Stimulated activated CD8-positive, alpha-beta memory T cell treated with anti-CD3 and anti-CD28 coated beads, Interleukin-15, amount 100 ng/mL, for 48 hours (primary cell): ENCODE data around the gene FCER1G.
"Not testable (repeated sequence)": the region's sequence is repeated elsewhere in the genome, so short reads cannot be mapped to it uniquely, and the experiment has no call there.

ENCODE experiments used
- DNase-seq, 2 donors: peaks; one replicate each; pipeline ENCODE4 v3.0.0-alpha.2; 2020; ENCODE audit warnings: low read depth in 2 of 2

FCER1G gene

DNA sequence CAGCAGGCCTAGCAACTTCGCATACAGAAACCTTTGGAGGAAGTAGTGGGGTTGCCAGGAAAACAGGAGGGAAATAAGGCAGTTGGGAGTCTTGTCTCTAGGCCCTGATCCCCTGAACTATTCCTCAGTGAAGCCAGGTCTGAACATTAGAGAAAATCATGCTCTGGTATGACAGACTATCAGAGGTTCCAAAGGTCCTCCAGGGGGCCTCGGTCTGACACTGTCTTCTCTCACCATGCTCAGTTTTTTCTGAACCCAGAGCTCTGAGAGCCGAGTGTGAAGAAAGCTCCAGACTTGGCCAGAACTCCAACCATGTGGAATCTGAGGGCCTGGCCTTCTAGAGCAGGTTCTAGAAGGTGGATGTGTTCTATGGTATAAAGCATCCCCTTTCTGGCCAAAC is 14.8 kb downstream of the FCER1G start:
- no peak for DNase-seq

DNA sequence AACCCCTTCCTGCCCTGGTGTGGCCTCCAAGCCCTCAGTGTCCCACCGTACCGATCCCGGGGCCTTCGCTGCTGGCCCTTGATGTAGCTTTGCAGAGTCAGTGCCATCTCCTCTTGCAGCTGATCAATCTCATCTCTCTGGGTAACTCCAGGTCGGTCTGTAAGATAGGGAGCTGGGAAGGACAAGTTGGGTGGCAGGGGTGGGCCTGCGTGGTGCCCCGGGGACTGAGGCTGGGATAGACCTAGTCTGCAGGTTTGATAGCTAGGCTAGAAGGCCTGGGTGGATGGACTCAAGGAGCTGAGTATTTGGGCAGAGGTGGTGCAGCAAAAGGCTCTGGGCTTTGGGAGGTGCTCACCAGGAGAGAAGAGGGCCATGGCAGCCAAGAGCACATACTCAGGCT is 15.7 kb downstream of the FCER1G start:
- DNase-seq: no peak

DNA sequence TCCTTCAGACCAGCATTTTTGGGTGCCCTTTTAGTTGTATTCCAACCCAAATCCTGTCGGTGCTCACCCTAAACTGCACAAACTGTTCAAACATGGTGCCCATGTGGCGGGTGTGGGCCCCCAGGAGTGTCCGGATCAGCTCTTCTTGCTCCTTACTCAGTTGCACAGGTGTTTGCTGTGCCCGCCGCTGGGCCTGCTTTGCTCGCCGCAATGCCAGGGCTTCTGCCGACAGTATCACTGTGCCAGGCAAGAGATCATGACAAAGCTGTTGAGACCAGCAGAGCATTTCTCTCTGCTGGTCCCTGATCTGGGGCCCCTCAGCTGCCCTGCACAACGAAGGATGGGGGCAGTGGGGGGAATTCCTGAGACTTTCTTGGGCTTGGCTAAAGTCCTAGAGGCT is 18.0 kb downstream of the FCER1G start:
- no peak for DNase-seq

DNA sequence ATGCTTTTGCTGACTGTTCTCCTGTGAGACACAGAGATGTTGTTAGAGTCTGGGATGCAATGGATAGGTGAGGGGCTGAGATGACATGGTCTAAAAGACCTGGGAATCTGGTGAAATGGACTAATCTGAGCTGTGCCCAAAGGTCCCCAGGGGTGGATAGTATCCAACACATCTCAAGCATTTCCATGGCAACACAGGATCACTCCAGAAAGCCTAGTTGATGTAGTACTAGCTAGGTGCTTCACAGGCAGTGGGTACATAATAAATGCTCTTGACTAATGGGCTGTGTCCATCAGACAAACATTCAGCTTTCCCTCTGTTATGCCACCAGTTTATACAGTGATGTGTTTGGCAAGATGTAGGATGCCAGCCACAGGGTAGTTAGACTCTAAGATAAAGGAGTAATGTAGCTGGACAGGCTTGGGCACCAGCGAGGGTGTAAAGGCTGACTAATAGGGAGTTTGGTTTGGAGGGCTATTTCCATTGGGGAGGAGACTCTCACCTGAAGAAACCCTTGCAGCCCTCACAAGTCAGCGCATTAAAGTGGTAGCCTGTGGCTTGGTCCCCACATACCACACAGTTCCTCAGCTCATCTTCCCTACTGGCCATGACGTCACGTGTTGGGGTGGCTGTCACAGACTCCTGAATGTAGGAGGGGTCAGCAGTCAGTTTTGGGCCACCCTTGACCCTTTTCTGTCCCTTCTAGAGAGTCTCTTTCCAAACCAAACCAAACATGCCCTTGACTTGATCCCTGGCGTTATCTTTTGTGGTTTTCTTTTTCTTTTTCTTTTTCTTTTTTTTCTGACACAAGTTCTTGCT is 21.1 kb downstream of the FCER1G start:
- DNase-seq: no peak

DNA sequence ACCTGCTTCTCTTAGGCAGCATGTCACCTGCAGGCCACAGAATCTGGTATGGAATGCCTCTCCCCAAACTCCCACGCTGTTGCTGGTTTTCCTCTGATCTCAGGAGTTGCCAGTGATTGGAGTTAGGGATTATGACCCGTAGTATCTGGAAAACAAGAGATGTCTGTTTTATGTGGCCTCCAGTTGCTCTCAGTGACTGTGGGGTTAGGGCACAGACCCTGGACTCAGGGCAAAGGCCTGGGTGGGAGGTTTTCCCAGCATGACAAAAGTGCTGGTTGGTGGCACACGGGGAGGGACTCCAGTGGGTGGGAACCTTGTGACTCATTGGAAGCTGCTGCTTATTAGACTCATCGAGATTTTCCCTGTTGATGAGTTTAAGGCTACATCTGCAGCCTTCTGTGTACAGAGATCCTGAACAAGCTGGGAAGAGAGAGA is 23.0 kb downstream of the FCER1G start, which contains the start of gene NR1I3:
NR1I3 (minus strand) TSS at position 165 of the 435 bp plus-strand sequence. CDS start 1,638 bp downstream, outside the sequence.
- no peak for DNase-seq

DNA sequence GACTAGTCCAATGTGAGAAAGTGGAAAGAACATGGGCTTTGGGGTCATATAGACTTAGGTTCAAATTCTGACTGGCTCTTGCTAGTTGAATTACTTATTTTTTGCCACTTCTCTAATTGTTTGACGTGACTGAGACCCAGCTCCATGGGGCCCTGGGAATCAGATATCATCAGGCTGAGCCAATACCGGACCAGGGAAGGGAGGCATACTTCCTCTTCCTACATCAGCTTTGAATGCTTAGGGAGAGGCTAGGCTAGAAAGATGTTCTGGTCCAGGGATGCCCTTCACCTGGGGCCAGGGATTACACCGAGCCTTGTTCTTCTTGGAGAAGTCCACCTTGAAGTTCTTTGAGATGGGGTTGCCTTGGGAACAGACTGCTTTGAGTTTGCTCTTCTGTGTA is 26.6 kb downstream of the FCER1G start:
- no peak for DNase-seq

DNA sequence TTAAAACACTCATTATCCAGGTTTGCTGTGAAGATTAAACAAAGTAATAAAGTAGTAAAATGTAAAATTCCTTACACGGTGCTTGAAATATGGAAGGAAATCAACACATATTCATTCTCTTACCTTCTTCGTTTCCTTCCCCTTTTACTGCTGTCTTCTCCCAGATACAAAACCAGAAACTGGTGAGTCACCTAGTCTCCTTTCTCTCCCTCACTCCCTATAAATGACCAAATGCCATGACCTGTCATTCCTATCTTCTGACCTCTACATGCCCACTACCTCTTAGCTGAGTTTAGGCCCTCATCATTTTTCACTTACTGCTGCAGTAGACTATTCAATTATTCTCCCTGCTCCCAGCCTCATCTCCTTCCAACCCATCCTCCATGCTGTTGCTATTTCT is 27.2 kb downstream of the FCER1G start:
- no peak for DNase-seq

DNA sequence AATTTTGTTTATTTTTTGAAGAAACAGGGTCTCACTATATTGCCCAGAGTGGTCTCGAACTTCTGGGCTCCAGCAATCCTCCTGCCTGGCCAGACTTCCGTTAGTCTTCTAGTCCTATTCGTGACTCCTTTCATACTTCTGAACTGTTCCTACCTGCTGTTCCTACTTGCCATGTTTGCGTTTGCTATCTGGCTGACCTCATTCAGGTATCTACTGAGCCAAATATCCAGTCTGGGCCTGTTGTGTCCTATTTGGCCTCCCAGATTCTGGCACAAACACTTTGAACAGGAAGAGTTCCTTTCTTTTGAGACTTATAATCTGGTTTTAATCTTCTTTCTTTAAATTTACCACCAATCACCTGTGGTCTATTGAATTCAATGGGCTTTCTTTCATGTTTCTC is 29.8 kb downstream of the FCER1G start:
- DNase-seq: no peak

DNA sequence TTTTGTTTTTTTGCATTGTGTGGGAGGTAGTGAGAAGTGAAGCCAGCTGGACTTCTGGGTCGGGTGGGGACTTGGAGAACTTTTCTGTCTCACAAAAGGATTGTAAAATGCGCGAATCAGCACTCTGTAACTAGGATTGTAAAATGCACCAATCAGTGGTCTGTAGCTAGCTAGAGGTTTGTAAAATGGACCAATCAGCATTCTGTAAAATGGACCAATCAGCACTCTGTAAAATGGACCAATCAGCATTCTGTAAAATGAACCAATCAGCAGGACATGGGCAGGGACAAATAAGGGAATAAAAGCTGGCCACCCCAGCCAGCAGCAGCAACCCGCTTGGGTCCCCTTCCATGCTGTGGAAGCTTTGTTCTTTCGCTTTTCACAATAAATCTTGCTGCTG is 35.0 kb downstream of the FCER1G start:
- DNase-seq: not testable (repeated sequence)

DNA sequence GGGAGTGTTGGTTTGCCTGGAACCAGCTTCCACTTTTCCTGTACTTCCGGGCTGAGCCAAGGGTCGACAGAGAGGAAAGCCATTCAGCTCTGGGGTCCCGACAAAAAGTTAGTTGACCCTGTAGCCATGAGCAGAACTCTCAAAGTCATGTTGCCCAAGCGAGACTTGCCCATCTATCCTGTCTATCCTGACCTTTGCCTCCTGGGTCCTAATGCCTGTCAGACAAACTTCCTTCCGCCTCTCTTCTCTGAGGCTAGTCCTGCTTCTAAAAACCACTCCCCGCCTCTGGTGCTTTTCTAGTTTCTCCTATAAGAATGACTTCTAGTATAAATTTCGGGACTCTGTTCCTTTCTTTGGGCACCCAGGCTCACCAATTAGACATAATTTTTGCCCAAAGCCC is 35.7 kb downstream of the FCER1G start:
- no peak for DNase-seq

DNA sequence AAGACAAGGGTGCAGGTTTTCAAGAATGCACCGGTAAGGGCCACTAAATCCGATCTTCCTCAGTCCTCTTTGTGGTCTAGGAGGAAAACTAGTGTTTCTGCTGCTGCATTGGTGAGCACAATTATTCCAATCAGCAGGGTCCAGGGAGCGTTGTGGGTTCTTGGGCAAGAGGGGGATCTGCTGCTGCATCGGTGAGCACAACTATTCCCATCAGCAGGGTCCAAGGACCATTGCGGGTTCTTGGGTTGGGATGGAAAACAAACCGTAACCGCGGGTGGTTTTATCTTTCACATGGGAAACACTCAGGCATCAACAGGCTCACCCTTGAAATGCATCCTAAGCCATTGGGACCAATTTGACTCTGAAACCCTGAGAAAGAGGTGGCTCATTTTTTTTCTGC is 36.5 kb downstream of the FCER1G start:
- no peak for DNase-seq

DNA sequence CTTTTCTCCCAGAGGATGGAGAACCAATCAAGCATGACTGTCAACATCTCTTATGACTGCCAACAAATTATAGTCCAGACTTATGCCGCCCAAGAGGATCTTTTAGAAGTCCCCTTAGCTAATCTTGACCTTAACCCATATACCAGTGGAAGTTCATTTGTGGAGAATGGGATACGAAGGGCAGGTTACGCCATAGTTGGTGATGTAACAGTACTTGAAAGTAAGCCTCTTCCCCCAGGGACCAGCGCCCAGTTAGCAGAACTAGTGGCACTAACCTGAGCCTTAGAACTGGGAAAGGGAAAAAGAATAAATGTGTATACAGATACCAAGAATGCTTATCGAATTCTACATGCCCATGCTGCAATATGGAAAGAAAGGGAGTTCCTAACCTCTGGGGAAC is 40.2 kb downstream of the FCER1G start:
- not testable (repeated sequence) for DNase-seq

DNA sequence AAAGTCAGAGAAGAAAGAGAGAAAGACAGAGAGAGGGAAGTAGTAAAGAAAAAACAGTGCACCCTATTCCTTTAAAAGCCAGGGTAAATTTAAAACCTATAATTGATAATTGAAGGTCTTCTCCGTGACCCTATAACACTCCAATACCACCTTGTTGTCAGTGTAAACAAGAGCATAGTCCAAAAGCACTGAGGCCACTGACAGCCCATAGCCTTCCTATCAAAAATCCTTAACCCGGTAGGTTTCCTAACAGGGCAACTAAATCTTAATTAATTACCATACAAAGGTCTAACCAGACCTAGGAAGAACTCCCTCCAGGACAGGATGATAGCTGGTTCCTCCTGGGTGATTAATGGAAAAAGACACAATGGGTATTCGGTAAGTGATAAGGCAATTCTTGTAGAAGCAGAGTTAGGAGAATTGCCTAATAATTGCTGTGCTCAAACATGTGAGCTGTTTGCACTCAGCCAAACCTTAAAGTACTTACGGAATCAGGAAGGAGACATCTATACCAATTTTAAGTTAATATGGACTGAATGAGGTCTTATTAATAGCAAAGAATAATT is 40.9 kb downstream of the FCER1G start:
- DNase-seq: not testable (repeated sequence)

DNA sequence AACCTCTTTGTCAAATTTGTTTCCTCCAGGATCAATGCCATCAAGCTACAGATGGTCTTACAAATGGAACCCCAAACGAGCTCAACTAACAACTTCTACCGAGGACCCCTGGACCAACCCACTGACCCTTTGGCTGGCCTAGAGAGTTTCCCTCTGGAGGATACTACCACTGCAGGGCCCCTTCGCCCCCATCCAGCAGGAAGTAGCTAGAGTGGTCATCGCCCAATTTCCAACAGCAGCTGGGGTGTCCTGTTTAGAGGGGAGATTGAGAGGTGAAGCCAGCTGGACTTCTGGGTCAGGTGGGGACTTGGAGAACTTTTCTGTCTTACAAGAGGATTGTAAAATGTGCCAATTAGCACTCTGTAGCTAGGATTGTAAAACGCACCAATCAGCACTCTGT is 42.0 kb downstream of the FCER1G start:
- not testable (repeated sequence) for DNase-seq

DNA sequence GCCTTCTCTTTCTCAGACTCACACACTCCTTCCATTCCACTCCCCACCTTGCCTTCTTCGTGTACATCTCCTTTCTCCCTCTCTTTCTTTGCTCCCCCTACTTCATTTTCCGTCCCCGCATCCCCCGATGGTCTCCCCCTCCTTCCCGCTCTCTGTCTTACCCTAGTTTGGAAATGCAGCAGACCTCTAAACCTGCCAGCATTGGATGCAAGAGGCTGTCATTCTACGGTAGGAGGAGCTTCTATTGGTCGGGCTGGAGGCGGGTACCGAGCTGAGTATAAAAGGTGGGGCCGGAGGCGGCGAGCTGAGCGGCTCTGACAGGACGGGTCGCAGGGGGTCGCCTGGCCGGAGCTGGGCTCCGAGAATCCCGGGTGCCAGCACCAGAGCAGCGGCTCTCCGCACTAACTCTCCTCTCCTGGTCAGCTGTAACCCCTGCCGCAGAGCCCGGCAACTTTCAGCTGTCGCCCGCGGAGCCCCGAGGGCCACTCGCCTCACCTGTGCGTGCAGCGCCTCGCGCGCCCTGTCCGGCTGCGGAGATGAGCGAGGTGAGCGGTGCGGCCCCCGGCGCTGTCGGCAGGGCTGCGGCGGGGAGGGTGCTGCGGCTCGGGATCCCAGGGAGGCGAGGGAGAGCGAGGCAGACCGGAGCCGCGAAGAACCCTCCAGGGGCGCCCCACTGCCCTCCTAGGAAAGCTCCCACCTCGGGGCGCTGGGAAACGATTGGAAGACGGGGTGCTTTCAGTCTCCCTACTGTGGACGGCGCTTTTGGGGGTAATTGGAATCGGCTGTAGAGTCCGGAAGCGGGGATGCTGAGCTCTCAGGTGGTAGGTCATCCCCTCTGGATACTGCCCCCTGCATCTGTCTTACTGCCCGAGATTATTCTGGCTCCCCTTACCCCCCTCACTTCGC is 43.6 kb downstream of the FCER1G start, which contains the start of gene PCP4L1:
PCP4L1 (plus strand) TSS at position 307 of the 906 bp plus-strand sequence; CDS start at position 537, 230 bp downstream.
- peak; percentile 6 to 26 for DNase-seq

DNA sequence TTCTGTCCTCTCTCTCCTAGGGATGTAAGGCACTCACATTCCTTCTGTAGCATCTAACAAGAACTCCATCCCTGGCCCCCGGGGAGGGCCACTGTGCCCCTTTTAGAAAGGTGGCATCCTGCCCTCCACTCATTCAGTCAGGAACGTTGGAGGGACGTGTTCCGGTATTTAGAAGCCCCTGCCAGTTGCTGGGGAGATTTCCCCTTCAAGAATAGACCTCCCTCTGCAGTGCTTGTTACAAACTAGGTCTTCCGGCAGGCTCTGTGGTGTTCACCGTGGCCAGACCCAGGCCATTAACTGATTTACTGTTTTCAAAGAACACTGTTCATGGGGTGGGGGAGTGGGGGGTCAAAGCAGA is 44.2 kb downstream of the FCER1G start:
- no peak for DNase-seq

DNA sequence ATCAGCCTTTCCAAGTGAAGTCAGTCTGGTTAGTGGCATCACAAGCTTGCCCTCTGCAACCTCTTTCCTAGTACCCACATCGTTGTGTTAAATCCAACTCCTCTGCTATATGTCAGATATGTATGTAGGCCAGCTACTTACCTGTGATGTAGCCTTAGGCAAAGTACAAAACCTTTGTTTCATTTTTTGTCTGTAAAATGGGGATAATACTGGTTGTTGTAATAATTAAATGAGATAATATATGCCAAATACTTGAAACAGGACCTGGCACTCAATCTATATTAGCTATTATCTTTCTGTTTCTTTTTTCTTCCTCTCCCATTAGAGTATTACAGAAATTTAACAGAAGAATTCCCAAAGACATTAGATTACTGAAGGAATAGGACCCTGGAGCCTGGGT is 44.7 kb downstream of the FCER1G start:
- DNase-seq: no peak

DNA sequence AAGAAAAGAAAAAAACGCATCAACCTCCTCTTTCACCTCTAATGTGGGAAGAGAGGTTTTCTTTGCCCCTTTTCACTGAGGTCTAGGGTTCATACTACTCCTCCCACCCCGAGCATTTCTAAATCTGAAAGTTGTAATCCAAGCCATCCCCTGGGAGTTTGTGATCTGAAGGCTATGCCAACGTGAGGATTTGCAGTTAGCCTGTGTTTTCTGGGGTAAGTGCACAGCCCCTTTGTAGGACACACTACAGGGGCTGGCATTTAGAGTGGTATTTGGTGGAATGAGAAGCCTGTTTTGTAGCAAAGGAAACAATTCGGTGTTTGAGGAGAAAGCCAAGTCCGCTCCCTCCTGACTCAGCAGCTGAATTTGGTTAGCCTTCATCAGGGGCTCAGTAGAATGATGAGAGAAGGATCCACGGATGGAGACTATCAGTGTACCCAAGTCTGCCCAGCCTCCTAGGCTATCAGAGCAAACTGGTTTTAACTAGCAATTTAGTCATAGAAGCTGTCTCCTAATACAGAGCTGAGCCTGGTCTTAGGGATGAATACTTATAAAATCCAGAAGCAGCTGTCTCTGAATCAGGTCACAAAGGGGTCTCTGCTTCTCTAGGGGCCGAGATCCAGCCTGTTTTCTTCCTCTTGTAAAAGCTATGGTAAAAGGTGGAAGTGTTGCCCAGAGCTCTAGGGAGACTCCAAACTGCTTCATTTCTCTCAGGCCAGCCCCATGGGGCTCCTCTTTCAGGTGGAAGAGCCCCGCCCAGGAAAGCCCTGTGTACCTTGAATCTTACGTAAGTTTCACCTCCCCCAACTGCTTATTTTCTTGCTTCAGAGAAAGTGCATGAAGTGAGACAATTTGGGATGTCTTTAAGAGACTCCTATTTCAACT is 45.5 kb downstream of the FCER1G start:
- no peak for DNase-seq

DNA sequence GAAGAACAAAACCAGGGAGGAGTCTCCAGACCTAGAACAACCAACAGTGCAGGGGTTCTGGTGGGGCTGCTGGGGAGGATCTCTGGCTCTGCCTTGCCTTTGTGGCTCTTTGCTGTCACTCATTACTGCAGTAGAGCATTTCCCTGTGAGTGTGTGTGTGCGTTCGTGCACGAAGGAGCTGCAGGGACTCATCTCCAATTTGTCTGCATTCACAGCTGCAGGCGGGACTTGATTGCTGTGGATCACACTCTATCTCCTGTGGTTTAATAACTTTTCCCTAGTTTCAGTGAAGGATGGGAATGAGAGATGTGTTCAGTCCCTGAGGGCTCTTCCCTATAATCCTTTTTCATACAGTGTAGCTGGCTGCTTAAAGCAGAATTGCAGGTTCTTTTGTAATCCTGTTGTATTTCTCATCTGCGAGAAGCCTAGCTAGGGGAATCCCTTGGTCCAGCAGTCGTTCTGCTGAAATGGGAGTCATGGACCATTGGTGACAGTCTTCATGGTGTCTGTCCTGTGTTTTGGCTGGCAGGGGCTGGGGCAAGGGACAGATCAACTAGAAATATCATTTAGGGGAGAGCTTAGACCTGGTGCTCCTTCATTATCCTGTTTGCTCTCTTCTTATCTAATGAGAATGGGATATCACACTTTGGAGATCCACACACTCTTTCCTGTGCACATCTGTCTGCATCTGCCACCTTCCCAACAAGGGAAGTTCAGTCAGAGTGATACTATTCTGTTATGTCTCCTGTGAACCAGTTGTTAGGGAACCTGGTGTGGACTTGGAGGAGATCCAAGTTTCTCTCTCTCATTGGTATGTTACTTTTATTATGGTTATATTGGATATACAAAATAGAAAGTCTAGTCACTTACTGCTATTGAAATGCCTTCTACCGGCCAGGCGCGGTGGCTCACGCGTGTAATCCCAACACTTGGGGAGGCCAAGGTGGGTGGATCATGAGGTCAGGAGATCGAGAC is 46.5 kb downstream of the FCER1G start:
- DNase-seq: no peak

DNA sequence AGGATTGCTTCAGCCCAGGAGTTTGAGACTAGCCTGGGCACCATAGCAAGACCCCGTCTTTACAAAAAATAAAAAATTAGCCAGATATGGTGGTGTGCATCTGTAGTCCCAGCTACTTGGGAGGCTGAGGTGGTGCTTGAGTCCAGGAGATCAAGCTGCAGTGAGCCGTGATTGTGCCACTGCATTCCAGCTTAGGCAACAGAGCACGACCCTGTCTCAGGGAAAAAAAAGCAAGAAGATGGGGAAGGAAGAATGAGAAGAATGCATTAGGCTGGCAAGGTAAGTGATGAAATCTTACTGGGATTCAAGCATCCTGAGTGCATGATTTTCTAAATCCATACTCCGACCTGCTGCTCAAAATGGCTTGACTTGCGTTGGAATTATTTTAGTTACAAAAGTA is 50.2 kb downstream of the FCER1G start:
- no peak for DNase-seq
